ENCODE results near the gene PDGFB.

The PDGFB gene

DNA sequence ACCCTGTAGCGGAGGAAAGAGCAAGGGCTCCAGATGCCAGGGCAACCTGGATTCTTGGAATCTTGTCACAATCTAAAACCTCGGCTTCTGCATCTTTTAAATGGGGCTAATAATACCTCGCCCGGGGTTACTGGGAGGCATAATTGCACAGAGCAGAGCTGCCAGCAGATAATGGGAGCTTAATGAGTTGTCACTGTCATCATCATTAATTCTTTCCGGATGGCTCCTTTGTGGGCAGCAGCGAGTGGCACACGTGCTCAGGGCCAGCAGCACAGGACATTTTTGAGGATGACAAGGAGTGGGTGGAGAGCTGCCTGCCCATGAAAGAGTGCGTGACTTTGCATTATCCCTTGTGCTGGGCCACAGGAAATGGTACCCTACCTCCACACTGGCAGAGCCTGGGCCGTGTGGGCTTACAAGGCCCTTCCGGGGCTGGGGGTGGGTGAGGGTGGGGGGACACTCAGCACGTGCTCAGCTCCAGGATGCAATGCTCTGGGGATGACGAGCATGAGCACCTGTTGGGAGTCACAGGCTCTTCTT, 5.7 kb downstream of the PDGFB start:
- DNase-seq, result no peak

DNA sequence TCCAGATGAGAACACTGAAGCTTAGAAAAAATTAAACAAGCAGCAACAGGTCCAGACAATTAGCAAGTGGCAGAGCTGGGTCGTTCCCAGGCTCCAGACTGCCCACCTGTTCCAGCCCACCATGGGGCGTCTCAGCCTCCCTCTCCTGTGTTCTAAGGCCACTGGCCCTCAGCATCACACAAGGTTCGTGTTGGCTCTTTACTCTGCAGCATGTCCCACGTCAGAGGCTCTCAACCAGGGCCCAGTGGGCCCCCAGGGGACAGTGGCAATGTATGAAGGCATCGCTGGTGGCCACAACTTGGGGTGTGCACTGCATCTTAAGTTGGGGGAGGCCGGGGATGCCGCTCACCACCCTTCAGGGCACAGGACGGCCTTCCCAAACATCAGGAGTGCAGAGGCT, 6.2 kb downstream of the PDGFB start:
- no peak for DNase-seq

DNA sequence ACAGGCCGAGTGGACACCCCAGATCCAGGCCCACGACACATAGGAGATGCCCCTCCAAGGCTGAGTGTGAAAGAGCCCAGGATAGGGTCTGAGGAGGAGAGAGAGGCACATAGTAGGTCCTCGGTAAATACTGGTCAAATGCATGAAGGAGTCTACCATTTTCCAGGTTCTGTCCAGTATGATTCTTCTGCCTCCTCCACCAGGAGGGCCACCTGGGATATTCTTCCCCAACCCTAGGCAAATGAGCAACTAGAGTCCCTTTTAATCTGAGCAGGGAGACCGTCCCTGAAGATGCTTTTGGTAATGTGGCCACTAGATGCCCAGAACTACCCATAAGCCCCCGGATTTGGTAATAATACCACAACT, 6.7 kb downstream of the PDGFB start:
- DNase-seq, result no peak

DNA sequence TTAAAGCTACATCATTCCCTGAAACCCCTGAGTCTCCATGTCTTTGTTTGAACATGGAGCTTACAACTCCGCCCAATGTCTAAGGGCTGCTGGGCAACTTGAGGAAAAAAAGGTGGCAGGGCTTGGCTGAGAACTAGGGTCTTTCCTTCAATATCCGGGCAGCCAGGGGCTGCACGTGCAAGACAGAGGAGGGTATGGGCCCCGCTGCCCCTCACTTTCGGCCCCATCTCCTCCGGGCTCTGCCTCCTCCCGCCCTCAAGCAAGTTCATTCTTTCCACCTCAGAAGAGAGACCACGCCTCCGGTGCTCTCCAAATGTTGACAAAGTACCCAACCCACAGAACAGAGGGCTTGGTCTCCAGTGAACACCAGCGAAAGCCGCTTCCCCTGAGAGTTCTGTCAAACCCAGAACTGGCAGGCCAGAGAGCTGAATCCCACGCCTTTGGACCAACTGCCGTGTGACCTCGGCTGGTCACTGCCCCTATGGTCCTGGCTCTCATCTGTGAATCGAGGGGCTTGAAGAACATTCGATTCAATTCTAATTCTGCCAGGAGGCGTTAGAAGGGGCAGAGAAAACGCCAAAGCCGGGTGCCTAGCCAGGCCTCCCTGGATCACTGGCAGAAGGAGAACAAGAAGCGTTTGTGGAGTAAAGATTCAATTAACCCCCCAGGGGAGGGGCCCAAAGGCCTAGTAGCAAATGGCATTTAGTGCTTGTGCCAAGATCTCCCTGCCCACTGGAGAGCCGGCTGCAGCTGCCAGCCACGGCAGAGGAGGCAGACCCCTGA, 7.3 kb downstream of the PDGFB start:
- no peak for DNase-seq

DNA sequence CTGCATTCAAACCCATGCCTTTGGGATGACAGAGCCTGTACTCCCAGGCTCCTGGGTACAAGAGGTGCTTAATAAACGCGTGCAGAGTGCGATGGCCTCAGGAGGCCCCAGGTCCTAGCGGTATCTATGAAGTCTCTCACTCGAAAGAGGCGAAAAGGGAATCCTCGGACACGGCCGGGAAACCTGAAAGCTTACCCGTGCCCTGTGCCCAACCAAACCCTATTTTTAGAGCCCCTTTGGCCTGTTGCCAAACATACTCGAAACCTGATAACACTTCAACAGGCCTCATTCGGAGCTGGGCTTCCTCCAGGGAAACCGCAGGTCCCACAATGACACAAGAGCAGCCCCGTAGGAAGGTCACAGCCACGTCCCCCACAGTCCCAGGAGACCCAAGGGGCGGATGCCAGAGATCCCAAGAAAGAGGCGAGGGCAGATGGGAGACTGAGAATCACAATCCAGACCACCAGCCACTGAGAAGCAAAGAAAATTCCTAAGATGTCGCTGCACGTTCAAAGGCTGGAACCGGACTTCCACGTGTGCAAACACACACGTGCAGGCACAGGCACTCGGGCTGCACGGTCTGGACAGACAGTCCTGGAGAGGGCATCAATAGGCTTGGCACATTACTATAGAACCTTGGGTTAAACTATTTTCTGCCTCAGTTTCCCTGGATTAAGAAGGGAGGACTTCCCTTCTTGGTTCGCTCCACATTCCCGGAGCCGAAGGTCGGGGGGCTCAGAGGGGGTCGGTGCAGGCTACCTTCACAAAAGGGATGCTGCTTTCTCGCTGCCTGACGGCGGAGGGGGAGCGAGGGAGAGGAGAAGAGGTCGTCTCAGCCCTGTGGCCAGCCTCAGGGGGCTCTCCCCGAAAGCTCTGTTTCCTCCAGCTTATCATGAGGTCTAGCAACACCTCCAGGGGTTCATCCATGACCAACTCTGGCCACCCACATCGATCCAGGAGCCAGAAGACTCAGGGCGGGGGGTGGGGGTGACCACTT, 8.2 kb downstream of the PDGFB start:
- no peak for DNase-seq

DNA sequence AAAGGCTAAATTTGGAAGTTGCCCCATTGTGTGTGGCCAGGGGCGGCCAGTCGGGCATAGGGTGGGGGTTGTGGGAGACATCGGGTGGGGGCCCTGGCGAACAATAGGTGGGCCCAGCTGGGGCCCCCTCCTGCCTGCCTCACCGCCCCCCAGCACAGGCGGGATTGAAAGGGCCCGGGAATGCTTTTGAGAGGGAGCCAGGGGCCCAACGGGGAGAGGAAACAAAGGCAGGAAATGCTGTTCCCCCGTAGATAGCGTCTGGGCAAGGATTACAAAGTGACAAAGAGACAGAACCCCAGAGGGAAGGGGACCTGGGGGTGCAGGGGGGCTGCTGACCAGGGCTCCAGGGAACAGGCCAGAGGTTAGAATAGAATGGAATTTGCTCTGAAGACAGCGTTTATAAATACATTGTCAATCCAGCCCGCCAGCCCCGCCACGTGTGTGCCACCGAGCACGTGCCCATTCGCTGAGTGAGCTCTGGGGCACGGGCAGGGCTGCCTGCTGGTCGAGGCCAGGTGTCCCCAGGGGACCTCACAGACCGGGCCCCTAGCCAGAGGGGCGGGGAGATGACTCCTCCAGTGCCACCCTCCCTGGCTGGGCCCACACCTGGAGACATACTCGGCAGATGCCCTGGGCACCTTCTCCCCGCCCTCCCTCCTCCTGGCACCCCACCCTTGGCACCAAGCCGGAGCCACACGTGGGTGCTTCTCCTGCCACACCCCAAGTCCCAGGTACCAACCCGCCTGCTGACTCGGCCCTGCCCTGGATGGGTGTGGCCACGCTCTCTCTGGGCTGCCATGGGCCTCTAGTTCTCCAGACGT, 9.7 kb downstream of the PDGFB start:
- no peak for DNase-seq

DNA sequence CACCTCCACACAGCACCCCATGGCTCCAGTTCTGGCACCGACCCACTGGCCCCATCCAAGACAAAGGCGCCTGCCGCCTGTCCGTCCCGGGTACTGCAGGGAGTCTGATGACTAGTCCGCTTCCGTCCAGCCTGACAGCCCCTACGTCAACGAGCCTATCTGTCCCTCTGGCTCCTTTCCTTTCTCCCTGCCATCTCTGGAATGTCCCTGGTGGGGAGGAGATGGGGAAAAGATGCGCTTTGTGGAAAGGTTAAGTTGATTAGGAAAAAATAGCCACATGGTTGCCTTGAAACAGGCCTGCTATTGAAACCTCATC, 10.4 kb downstream of the PDGFB start:
- no peak for DNase-seq

DNA sequence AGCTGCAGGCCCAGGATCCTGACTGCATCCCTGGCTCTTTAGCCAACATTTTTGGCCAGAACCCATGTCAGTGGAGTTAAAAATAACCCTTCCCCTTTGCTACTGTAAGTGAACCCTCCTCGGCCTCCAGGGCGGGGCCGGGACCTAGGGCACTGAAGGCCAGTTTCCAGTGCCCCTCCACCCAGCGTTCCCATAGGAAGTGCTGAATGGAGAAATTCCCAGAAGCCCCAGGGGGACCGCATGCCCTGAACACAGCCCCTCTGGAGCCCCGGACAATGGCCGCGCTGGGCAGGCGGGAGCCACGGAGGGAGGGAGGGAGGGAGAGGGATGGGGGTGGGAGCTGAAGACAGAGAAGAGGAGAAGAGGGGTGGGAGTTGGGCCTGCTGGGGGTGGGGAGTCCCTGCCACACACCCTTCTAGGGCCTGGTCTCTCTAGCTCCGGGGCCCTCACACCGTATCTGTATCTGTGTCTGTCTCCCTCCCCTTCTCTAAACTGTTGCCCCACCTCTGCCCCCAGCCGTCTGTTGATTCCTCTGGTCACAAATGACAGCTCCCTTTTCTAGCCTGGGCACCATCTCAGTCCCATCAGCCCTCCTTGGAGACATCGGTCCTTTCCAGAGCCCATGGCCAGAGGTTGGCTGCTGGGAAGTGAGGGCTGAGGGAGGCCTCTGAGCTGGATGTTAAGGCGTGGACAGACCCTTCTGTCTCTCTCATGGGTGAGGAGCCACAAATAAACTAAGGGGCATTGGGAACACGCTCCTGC, 10.9 kb downstream of the PDGFB start:
- no peak for DNase-seq

DNA sequence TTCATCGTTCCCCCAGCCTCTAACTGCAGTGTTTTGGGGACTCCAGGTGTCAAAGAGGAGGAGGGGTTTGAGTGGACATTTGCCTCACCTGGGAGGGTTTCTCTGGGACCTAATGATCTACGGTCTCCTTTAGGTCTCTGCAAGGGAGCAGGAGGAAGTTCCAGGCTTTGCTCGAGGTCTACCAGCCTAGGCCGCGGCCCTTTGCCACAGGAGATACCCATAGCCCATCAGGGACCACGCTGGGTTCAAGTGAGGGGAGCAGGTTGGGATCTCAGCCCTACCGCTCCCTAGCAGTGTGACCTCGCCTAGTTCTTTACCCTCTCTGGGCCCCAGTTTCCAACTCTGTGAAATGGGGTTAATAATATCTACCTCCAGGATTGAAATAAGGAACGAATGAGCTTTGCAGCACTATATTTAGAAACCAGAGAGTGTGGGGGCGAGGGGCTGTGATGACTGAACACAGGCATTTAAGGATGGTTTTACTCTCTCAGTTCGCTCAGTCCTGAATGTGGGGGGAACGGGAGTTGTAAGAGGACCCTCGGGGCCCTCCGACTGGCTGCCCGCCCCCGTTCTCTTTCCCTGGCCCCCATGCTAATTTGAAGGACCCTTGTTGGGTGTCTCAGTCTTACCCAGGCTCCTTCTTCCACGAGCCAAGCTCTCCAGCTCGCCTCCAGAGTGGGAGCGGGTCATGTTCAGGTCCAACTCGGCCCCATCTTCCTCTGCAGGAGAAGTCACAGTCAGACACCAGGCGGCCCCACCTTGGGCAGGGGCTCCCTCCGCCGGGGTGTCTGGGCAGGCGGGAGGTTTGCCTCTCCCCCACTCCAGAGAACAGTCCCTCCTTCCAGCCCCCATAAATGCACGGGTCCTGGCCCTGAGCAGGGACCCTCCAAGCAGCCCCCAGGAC, 11.7 kb downstream of the PDGFB start:
- no peak for DNase-seq

DNA sequence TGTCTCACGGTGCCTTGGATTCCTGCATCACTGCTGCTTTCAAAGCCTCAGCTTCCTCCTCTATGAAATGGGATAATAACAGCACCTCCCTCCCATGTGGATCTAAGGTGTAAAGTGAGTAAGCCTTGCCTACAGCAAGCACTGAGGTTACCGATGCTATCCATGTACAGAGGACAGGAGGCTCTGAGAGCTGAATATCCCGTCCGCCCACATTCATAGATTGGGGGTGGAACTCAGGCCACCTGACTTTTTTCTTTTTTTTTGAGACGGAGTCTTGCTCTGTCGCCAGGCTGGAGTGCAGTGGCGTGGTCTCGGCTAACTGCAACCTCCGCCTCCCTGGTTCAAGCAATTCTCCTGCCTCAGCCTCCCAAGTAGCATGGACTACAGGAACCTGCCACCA, 12.5 kb downstream of the PDGFB start:
- no peak for DNase-seq

DNA sequence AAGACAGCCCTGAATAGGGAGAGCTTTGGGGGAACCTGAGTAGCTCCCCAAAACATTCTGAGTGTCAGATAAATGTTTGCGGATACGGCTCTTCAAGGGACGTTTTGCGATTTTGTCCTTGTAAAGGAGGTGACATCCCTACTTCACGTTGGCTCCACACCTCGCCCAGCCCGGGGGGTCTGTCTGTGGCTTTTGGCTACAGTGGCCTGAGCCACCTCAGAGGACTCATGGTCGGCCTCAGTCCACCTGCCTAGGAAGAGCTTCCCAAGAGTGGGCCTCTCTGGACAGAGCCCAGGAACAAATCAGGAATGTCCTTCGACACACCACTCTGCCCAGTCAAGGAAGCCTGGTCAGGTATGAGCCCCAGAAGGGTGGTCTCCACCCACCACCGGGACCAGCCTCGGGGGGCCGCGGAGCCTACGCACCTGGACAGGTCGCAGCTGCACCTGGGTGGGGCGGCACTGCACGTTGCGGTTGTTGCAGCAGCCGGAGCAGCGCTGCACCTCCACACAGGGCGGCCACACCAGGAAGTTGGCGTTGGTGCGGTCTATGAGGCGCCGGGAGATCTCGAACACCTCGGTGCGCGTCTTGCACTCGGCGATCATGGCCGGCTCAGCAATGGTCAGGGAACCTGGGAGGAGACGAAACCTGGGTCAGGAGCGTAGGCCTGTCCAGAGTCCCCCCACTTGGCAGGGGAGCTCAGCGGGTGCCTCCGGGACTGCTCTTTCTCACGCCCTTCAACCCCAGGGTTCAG, 13.4 kb downstream of the PDGFB start:
- no peak for DNase-seq

DNA sequence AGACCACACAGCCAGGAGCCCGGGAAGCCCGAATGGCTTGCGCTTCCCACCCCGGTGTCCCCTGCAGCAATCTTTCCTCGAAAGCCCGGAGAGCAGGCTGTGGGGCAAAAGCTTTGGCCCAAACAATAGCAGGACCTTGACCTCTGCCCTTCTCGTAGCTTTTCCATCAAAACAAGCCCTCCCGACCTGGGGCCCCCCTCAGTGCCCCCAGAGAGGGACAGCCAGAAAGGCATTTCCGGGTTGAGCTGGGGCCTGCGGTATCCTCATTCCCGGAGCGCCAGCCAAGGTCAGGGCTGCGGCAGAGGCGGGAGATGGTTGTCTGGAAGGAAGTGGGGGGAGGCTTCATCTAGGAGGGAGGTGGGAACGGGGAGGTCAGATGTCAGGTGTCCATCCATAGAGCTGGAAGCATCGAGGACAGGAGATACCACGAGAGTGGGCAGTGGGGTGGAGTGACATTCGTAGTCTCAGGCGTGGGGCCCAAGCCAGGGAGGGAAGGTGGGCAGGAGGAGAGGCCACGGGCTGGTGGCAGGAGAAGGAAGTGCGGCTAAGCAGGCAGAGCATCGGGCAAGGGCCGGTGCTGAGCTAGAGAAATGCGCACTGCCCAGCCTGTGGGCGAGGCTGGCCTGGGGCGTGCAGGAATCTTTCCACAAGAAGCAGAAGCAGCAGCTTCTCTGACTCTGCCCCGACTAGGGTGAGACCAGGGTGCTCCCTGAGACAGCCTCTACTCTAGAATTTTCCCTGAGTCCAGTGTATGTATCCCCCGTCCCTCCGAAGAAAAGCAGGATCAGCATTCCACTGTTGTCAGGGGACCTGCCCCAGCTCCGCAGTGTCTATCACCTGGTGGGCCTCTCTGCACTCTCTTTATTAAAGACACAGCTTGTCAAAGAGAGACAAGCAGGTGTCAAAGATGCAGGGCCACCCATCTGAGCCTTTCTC, 14.3 kb downstream of the PDGFB start:
- DNase-seq, result no peak

DNA sequence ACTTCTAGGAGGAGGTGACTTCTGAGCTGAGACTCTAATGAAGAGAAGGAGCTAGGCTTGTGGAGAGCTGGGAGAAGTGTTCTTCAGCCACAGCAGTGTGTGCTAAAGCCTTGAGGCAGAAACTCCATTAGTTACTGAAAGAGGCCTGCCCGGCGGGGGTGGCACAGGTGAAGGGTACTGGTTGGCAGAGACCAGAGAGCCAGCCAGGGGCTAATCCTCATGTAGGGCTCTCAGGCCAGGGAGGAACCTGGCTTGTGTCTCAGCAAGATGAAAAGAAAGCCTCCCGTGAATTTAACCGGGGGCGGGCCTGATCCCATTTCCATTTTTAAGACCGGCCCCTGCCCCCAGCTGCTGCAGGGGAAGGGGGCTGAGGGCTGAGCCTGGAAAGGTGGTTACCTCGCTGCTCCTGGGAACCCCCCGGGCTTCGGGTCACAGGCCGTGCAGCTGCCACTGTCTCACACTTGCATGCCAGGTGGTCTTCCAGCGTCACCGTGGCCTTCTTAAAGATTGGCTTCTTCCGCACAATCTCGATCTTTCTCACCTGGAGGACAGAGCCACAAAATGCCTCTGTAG, 15.0 kb downstream of the PDGFB start:
- DNase-seq, result no peak

DNA sequence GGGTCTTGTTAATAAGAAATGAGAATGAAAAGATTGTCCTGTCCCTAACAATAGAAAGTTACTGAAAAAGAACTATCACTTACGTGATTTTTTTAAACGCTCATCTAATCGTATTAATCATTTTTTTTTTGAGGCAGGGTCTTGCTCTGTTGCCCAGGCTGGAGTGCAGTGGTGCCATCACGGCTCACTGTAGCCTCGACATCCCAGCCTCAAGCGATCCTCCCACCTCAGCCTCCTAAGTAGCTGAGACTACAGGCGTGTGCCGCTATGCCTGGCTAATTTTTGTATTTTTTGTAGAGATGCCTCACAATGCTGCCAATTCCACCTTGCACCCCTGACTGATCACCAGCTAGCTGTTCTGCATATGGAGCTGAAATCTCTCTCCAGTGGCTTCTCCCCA, 15.7 kb downstream of the PDGFB start:
- no peak for DNase-seq

DNA sequence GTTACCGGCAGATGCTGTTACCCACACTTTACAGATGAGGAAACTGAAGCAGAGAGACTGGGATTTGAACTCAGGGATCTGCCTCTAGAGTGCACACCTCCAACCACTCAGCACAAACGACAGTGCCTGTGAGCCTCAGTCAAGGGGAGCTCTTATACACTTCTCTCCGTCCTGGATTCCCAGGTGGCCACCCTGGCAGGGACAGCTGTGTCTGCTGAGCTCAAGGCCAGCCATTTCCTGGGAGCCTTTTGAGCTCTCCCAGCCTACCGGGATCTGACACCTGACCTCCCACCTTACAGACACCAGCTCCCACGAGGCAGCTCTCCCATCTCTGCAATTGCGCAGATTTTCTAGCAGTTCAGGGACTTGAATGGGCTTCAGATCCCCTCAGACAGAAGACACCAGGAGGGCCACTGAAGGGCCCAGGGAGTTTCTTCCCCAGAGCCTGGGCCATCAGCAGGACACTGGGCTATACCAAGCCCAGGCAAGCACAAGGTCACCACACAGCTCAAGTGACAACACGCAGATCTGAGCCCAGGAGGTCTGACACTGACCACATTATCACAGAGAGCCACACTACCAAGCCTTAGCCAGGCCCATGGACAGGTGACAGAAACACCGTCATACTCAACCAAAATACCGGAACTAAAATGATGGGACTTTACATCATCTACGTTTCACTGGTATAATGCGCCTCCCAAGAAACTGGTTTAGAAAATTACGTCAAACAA, 17.1 kb downstream of the PDGFB start:
- DNase-seq, result no peak

DNA sequence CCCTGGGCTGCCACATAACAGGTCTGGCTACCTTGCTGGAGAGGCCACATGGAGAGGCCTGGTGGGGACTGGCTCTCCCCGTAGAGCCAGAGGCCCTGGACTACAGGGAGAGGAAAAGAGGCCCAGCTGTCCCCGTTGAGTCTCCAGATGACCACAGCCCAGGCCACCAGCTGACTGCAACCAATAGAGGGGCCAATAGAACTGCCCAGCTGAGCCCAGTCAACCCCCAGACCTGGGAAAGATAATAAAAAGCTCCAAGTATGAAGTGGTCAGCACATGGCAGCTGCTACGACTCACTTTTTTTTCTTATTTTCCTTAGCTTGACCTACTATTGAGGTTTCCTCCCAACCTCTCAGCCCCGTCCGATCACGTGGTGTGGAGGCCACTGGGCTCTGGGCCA, 18.4 kb downstream of the PDGFB start:
- DNase-seq, result no peak

DNA sequence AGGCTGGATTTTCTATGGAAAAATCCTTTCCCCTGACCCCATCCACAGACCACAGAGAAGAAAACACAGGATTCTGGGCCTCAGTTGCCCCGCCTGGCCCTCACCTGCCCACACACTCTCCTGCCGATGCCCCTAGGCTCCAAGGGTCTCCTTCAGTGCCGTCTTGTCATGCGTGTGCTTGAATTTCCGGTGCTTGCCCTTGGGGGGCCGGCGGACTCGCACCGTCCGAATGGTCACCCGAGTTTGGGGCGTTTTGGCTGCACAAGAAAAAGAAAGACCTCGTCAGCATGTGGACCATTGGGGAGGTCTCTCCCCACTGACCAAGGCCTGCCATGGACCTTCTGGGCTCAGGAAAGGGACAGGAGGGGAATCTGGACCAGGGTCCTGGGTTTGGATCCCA, 19.2 kb downstream of the PDGFB start:
- DNase-seq, result no peak

DNA sequence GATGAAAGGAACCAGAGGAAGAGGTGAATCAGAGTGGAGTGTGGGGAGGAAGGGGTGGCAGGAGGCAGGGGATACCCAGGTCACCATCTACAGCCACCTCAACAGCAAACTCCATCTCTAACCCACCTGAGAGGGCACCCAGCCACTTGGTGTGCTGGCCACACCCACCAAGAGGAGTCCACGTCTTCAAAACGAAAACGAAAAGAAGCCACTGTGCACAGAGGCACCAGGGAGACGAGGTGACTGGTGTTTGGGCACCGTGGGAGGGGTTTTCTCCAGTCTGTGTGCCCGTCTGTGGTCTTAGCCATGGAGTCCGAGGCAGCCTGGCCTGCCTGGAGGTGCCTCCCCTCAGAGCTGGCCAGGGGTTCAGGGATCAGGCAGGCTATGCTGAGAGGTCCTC, 20.2 kb downstream of the PDGFB start:
- no peak for DNase-seq
